B cell (primary cell): ENCODE measurements around the gene SPINDOC. TPM values are rescaled to one million over a fixed set of nuclear protein-coding genes. Genes with fewer than 3 reads are reported as not detected.

ENCODE experiments used
- ATAC-seq: fragments of 200-7000 bp; cut with Tn5 transposase; one replicate; pipeline ENCODE4 v1.10.0; 2021; ENCODE audit warnings: low read depth, mild to moderate bottlenecking, moderate number of reproducible peaks, moderate library complexity
- CTCF ChIA-PET: fragments of 350-600 bp; sonication (Branson Sonifier 250); formaldehyde crosslinking; loops from one replicate; lab custom pipeline; 2021; ENCODE audit warnings: antibody characterized with exemption, inconsistent platforms; lab: Charles Lee
- POLR2A ChIA-PET: fragments of 350-600 bp; sonication (Branson Sonifier 250); formaldehyde crosslinking; loops from one replicate; lab custom pipeline; 2021; ENCODE audit warnings: antibody characterized with exemption; lab: Charles Lee
- DNase-seq: peaks from one replicate; pipeline ENCODE4 v3.0.0; 2013
- H2AFZ ChIP-seq: 2 replicates; pipeline ENCODE4 v1.6.1; 2012; ENCODE audit warnings: mild to moderate bottlenecking, low read depth, low read length; ENCODE audit not compliant: insufficient read depth, poor library complexity, severe bottlenecking
- H3K27ac ChIP-seq, 2 donors: 1 replicate in 1 of 2; 2 replicates in 1 of 2; pipeline ENCODE4 v1.5.1; 2012 to 2013; ENCODE audit warnings: low read length in 2 of 2, mild to moderate bottlenecking in 2 of 2, moderate library complexity in 1 of 2
- H3K27me3 ChIP-seq, 4 experiments: fragments of 200-600 bp in 1 of 4; sonication (generic) in 1 of 4; replicated peaks in 1 of 4; 1 replicate in 2 of 4; 2 replicates in 2 of 4; pipeline versions ENCODE4 v1.6.1 to v1.7.0; 2013 to 2016; ENCODE audit warnings: low read length in 3 of 4, mild to moderate bottlenecking in 2 of 4, mixed read lengths in 1 of 4, moderate library complexity in 1 of 4; ENCODE audit not compliant: insufficient read depth in 4 of 4, control insufficient read depth in 3 of 4; ENCODE audit errors: control extremely low read depth in 1 of 4
- H3K36me3 ChIP-seq, 2 experiments: replicated peaks in 1 of 2; 1 replicate in 1 of 2; 2 replicates in 1 of 2; pipeline versions ENCODE4 v1.6.1 to v1.7.1; 2013; ENCODE audit warnings: low read length in 1 of 2; ENCODE audit not compliant: insufficient read depth in 2 of 2, control insufficient read depth in 1 of 2; ENCODE audit errors: control extremely low read depth in 1 of 2, extremely low read depth in 1 of 2
- H3K4me1 ChIP-seq, 2 donors: fragments of 200-600 bp in 1 of 2; sonication (generic) in 1 of 2; 1 replicate in 1 of 2; 2 replicates in 1 of 2; pipeline versions ENCODE4 v1.5.1 to v1.6.1; 2013 to 2017; ENCODE audit warnings: low read length in 2 of 2; ENCODE audit not compliant: control insufficient read depth in 2 of 2, insufficient read depth in 2 of 2
- H3K4me2 ChIP-seq: replicated peaks from 2 replicates; pipeline ENCODE3; 2012; ENCODE audit warnings: mild to moderate bottlenecking, low read depth, low read length; ENCODE audit not compliant: poor library complexity, severe bottlenecking
- H3K4me3 ChIP-seq, 5 experiments: fragments of 200-600 bp in 1 of 5; sonication (generic) in 1 of 5; 1 replicate in 3 of 5; 2 replicates in 2 of 5; pipeline versions ENCODE4 v1.5.1 to v1.7.0; 2011 to 2016; ENCODE audit warnings: low read length in 4 of 5, mild to moderate bottlenecking in 4 of 5, low read depth in 2 of 5, control low read depth in 1 of 5, moderate library complexity in 1 of 5; ENCODE audit not compliant: insufficient read depth in 1 of 5; ENCODE audit errors: control extremely low read depth in 1 of 5, extremely low read depth in 1 of 5
- H3K79me2 ChIP-seq: fragments of 200-600 bp; sonication (generic); one replicate; pipeline ENCODE4 v1.6.0; 2016; ENCODE audit warnings: low read length; ENCODE audit not compliant: control insufficient read depth, insufficient read depth
- H3K9ac ChIP-seq: fragments of 200-600 bp; sonication (generic); 2 replicates; pipeline ENCODE4 v1.6.1; 2017; ENCODE audit warnings: mild to moderate bottlenecking, low read length, moderate library complexity
- H3K9me3 ChIP-seq, 3 donors: one replicate each; pipeline versions ENCODE4 v1.6.1 to v1.7.1; 2013; ENCODE audit warnings: low read length in 2 of 3; ENCODE audit not compliant: control insufficient read depth in 2 of 3, insufficient read depth in 1 of 3; ENCODE audit errors: control extremely low read depth in 1 of 3
- H4K20me1 ChIP-seq: 2 replicates; pipeline ENCODE4 v1.6.0; 2012; ENCODE audit warnings: mild to moderate bottlenecking, low read length; ENCODE audit not compliant: insufficient read depth, control insufficient read depth, poor library complexity, severe bottlenecking
- H3K27ac Mint-ChIP-seq: one replicate; pipeline ENCODE4 v1.8.0; 2021; ENCODE audit warnings: mixed read lengths
- H3K27me3 Mint-ChIP-seq: one replicate; pipeline ENCODE4 v1.8.0; 2021; ENCODE audit warnings: mixed read lengths
- H3K4me1 Mint-ChIP-seq: one replicate; pipeline ENCODE4 v1.8.0; 2021; ENCODE audit warnings: mixed read lengths
- H3K4me3 Mint-ChIP-seq: one replicate; pipeline ENCODE4 v1.8.0; 2021; ENCODE audit warnings: mixed read lengths
- H3K9me3 Mint-ChIP-seq: one replicate; pipeline ENCODE4 v1.8.0; 2022; ENCODE audit warnings: mixed read lengths; ENCODE audit not compliant: insufficient read depth
- EZH2 ChIP-seq: IDR thresholded peaks from 2 replicates; pipeline ENCODE4 v1.6.1; 2012; ENCODE audit warnings: borderline replicate concordance, low read depth, mild to moderate bottlenecking, moderate library complexity, low read length; ENCODE audit not compliant: insufficient read depth, poor library complexity, severe bottlenecking
- WGBS: methylation state at CpG from one replicate; pipeline ENCODE4 v1.1.5; 2013; ENCODE audit warnings: missing lambda C conversion rate; ENCODE audit not compliant: insufficient coverage; 5-methylcytosine and 5-hydroxymethylcytosine counted together
- intact Hi-C: fragments of 100-400 bp; cut with micrococcal nuclease; formaldehyde crosslinking; loops from one replicate; pipeline ENCODE4 v1.10.0; 2022
- polyA plus RNA-seq: library from polyadenylated mRNA; depleted of rRNA; stranded (reverse); fragments of >200 nt; gene quantifications from 2 replicates; pipeline ENCODE4 v1.2.3, GENCODE V29; 2012
- total RNA-seq, 2 donors: library from RNA; stranded (reverse); fragments of 120-200 nt in 1 of 2; gene quantifications; 1 replicate in 1 of 2; 2 replicates in 1 of 2; pipeline versions ENCODE4 v1.2.3 to v1.2.4, GENCODE V29; 2013 to 2022
- TF ChIP-seq, protein P1 (sequence below): fragments of 200-600 bp; IDR thresholded peaks from one replicate; pipeline ENCODE4 v1.8.0; 2022; ENCODE audit warnings: antibody characterized with exemption, mild to moderate bottlenecking

SPINDOC gene
- total and polyA plus RNA-seq, 2 donors (not counting 1 experiment from before 2014, with no cell fraction given), result 10.5 to 23.9 TPM

GRCh38 chr11:63767267-63767564 lies 46.0 kb upstream of the SPINDOC start:
- peaks cover 12% of the 10 kb centered on the region for H3K79me2 ChIP-seq
- peak overlapping the region; percentile 18 to 89 (median 67) for H3K4me3 ChIP-seq
- Mint-ChIP-seq H3K27ac (peak overlapping the region; percentile 78), H3K27me3 (peaks cover 6% of the 10 kb centered on the region), H3K9me3 (no peaks in the 10 kb centered on the region), H3K4me3 (peak overlapping the region; percentile 89), H3K4me1 (peaks cover 13% of the 10 kb centered on the region)
- peaks cover 14 to 21% of the 10 kb centered on the region in 2 donors for H3K4me1 ChIP-seq
- H3K36me3 ChIP-seq, result peaks cover 0 to 2% of the 10 kb centered on the region in 2 experiments
- DNase-seq (no peak), ATAC-seq (no peak)
- H3K9me3 ChIP-seq, result no peaks in the 10 kb centered on the region
- peaks cover 18% of the 10 kb centered on the region for H4K20me1 ChIP-seq
- TF ChIP-seq, protein P1, sequence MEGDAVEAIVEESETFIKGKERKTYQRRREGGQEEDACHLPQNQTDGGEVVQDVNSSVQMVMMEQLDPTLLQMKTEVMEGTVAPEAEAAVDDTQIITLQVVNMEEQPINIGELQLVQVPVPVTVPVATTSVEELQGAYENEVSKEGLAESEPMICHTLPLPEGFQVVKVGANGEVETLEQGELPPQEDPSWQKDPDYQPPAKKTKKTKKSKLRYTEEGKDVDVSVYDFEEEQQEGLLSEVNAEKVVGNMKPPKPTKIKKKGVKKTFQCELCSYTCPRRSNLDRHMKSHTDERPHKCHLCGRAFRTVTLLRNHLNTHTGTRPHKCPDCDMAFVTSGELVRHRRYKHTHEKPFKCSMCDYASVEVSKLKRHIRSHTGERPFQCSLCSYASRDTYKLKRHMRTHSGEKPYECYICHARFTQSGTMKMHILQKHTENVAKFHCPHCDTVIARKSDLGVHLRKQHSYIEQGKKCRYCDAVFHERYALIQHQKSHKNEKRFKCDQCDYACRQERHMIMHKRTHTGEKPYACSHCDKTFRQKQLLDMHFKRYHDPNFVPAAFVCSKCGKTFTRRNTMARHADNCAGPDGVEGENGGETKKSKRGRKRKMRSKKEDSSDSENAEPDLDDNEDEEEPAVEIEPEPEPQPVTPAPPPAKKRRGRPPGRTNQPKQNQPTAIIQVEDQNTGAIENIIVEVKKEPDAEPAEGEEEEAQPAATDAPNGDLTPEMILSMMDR, result no peak
- TF ChIP-seq EZH2, result no peak
- 27% methylated on average over 4 of the region's 4 CpGs for WGBS
- peak overlapping the region; percentile 98 for H3K4me2 ChIP-seq
- H3K27ac ChIP-seq, result peak overlapping the region in 1 of 2 donors; percentile 44
- intact Hi-C loops, result no loop called here
- peak overlapping the region; percentile 84 for H3K9ac ChIP-seq
- POLR2A ChIA-PET, result interaction anchor here (0.5 to 1.1 kb wide), 3 partner anchors 31 to 71 kb away, joined by 3 to 4 read pairs (median 4); partner anchors contain the start of gene MARK2
- CTCF ChIA-PET, result interaction anchor here (0.6 to 3.5 kb wide), 10 partner anchors 26 to 681 kb away, joined by 3 to 29 read pairs (median 4); partner anchors contain the start of gene MARK2
- peak overlapping the region; percentile 91 for H2AFZ ChIP-seq
- H3K27me3 ChIP-seq, result peaks cover 0 to 17% (median 2%) of the 10 kb centered on the region in 4 experiments

- ATAC-seq, result peak; percentile 7
These were observed 45.6 kb upstream of the SPINDOC start for GRCh38 chr11:63767565-63768236.

More at GRCh38 chr11:63767565-63768236, 45.6 kb upstream of the SPINDOC start:
- Histone ChIP-seq H3K4me3 (peak overlapping the region; percentile 18 to 89 (median 67)), H3K79me2 (peaks cover 12% of the 10 kb centered on the region), H3K36me3 (peaks cover 0 to 2% of the 10 kb centered on the region in 2 experiments), H3K27me3 (peaks cover 0 to 17% (median 2%) of the 10 kb centered on the region in 4 experiments), H4K20me1 (peaks cover 18% of the 10 kb centered on the region), H3K9me3 (no peaks in the 10 kb centered on the region), H3K9ac (peak overlapping the region; percentile 84), H2AFZ (peak overlapping the region; percentile 91), H3K27ac (peak overlapping the region in 1 of 2 donors; percentile 44), H3K4me1 (peaks cover 14 to 21% of the 10 kb centered on the region in 2 donors), H3K4me2 (peak overlapping the region; percentile 98)
- DNase-seq, result peak; percentile 59
- Mint-ChIP-seq H3K4me1 (peaks cover 13% of the 10 kb centered on the region), H3K9me3 (no peaks in the 10 kb centered on the region), H3K27me3 (peaks cover 8% of the 10 kb centered on the region), H3K4me3 (peak overlapping the region; percentile 89), H3K27ac (peak overlapping the region; percentile 78)
- ChIA-PET CTCF (interaction anchor here (0.6 to 3.5 kb wide), 17 partner anchors 16 to 681 kb away, joined by 3 to 29 read pairs (median 4); partner anchors contain the start of genes ATL3 and MARK2), POLR2A (interaction anchor here (0.5 to 1.1 kb wide), 4 partner anchors 31 to 218 kb away, joined by 3 to 4 read pairs (median 4); partner anchors contain the start of genes MARK2 and OTUB1)
- 0% methylated on average over 33 of the region's 34 CpGs for whole genome bisulfite sequencing
- no peak for TF ChIP-seq EZH2
- TF ChIP-seq, protein P1, result no peak
- intact Hi-C loops, result loop anchor here (1.0 to 2.0 kb wide), 4 partner anchors 45 to 381 kb away; partner anchors contain the start of genes NAA40, OTUB1 and SPINDOC
